Stimulated activated naive CD8-positive, alpha-beta T cell treated with anti-CD3 and anti-CD28 coated beads, Interleukin-15, Interleukin-2, amounts not matched to agents 100 ng/mL and 50 ng/mL, for 24 hours (primary cell): Measurements from ENCODE around the gene SLC25A3.
A peak's percentile ranks its signal among the peaks of the same experiment; 100 is the strongest.
"Not testable (repeated sequence)": the region's sequence is repeated elsewhere in the genome, so short reads cannot be mapped to it uniquely, and the experiment has no call there.

Experiments
- H3K27ac Mint-ChIP-seq: one replicate; pipeline ENCODE4 v1.8.0; 2021; ENCODE audit warnings: mild to moderate bottlenecking, mixed read lengths
- H3K27me3 Mint-ChIP-seq: one replicate; pipeline ENCODE4 v1.8.0; 2021; ENCODE audit warnings: mixed read lengths
- H3K36me3 Mint-ChIP-seq: one replicate; pipeline ENCODE4 v1.8.0; 2021; ENCODE audit warnings: low read depth, mixed read lengths
- H3K4me1 Mint-ChIP-seq: one replicate; pipeline ENCODE4 v1.8.0; 2021; ENCODE audit warnings: low read depth, mixed read lengths
- H3K4me3 Mint-ChIP-seq: one replicate; pipeline ENCODE4 v1.8.0; 2021; ENCODE audit warnings: mild to moderate bottlenecking, mixed read lengths
- H3K9me3 Mint-ChIP-seq: one replicate; pipeline ENCODE4 v1.8.0; 2021; ENCODE audit warnings: mixed read lengths

Gene SLC25A3

DNA sequence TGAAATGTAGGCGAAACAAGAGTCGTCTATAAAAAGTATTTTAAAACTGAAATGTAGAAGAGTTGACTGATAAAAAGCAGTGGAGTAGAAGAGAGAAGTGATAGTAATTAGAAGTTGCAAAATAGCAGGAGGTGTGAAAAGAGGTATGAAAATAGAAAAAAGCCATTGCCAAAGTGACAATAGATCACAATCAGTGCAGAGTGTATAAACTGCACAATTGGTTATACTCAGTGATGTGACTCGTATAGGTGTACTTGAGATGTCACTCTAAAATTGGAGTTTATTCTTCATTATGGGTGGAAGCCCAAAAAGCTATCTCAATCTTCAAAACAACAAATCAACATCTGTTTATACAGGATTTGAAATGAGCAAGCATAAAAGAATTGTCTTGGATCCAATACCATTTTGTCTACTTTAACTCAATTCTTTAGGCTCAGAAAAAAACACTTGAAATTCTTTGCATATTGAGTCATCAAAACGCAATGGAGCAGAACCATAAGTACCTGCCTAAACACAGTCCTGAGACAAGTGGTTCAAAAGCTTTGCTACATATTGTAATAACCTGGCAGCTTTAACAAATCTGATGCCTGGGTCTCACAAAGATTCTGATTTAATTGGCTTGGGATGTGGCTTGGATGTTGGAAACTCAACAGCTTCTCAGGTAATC is 42.3 kb downstream of the SLC25A3 start:
- Mint-ChIP-seq H3K27me3 (no peaks in the 10 kb centered on the region), H3K9me3 (no peaks in the 10 kb centered on the region), H3K4me3 (no peak overlapping the region), H3K4me1 (peaks cover 18% of the 10 kb centered on the region), H3K36me3 (peaks cover 41% of the 10 kb centered on the region), H3K27ac (no peak overlapping the region)

GRCh38 chr12:98637068-98637467 is 43.6 kb downstream of the SLC25A3 start:
- Mint-ChIP-seq H3K4me1 (peaks cover 21% of the 10 kb centered on the region), H3K9me3 (no peaks in the 10 kb centered on the region), H3K27me3 (no peaks in the 10 kb centered on the region), H3K4me3 (no peak overlapping the region), H3K27ac (no peak overlapping the region), H3K36me3 (peaks cover 46% of the 10 kb centered on the region)

DNA sequence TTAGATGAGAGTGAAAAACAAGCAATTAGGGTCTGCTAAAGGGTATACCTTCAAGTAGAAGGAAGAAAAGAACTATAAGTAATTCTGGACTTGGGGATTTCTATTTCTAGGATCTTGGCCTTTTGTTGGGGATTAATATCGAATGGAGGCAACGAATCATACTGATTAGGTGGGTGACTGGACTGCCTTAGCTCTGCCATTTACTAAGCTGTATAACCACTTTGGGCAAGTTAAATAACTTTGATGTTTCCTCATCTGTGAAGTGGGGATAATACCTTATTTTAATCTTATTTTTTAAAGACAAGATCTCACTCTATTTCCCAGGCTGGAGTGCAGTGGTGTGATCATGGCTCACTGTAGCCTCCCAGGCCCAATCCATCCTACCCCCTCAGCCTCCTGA is 44.5 kb downstream of the SLC25A3 start:
- peak overlapping the region; percentile 22 for H3K27ac Mint-ChIP-seq
- H3K36me3 Mint-ChIP-seq = peaks cover 42% of the 10 kb centered on the region
- H3K27me3 Mint-ChIP-seq = no peaks in the 10 kb centered on the region
- no peaks in the 10 kb centered on the region for H3K9me3 Mint-ChIP-seq
- no peak overlapping the region for H3K4me3 Mint-ChIP-seq
- H3K4me1 Mint-ChIP-seq = peaks cover 26% of the 10 kb centered on the region

- Mint-ChIP-seq H3K27ac (no peak overlapping the region), H3K4me1 (peaks cover 34% of the 10 kb centered on the region), H3K4me3 (no peak overlapping the region), H3K36me3 (peaks cover 32% of the 10 kb centered on the region), H3K9me3 (no peaks in the 10 kb centered on the region), H3K27me3 (no peaks in the 10 kb centered on the region)
These were observed 46.0 kb downstream of the SLC25A3 start for GRCh38 chr12:98639491-98639890.

GRCh38 chr12:98642801-98643200 is 49.3 kb downstream of the SLC25A3 start:
- peak overlapping the region; percentile 97 for H3K4me3 Mint-ChIP-seq
- not testable (repeated sequence) for H3K27ac Mint-ChIP-seq, H3K9me3 Mint-ChIP-seq, H3K27me3 Mint-ChIP-seq
- peaks cover 24% of the 10 kb centered on the region for H3K36me3 Mint-ChIP-seq
- peaks cover 46% of the 10 kb centered on the region for H3K4me1 Mint-ChIP-seq

GRCh38 chr12:98644433-98644711 is 50.9 kb downstream of the SLC25A3 start:
- Mint-ChIP-seq H3K9me3 (no peaks in the 10 kb centered on the region), H3K4me1 (peaks cover 32% of the 10 kb centered on the region), H3K27me3 (no peaks in the 10 kb centered on the region), H3K4me3 (peak overlapping the region; percentile 97), H3K36me3 (peaks cover 15% of the 10 kb centered on the region), H3K27ac (peak overlapping the region; percentile 95)

- H3K27me3 Mint-ChIP-seq = no peaks in the 10 kb centered on the region
- peak within 1 kb of the TSS; percentile 97 for H3K4me3 Mint-ChIP-seq
- peak within 1 kb of the TSS; percentile 95 for H3K27ac Mint-ChIP-seq
- H3K36me3 Mint-ChIP-seq = peaks cover 18% of the 10 kb centered on the region
- H3K9me3 Mint-ChIP-seq = no peaks in the 10 kb centered on the region
- H3K4me1 Mint-ChIP-seq = peaks cover 32% of the 10 kb centered on the region
These were observed 51.5 kb downstream of the SLC25A3 start, which contains the start of the genes APAF1 and IKBIP for GRCh38 chr12:98644712-98645571. TSS of gene APAF1 (plus strand) at chr12:98645290. CDS start at chr12:98648360, 3,070 bp downstream. TSS of gene IKBIP (minus strand) at chr12:98644788. CDS start at chr12:98644701, 87 bp downstream.

DNA sequence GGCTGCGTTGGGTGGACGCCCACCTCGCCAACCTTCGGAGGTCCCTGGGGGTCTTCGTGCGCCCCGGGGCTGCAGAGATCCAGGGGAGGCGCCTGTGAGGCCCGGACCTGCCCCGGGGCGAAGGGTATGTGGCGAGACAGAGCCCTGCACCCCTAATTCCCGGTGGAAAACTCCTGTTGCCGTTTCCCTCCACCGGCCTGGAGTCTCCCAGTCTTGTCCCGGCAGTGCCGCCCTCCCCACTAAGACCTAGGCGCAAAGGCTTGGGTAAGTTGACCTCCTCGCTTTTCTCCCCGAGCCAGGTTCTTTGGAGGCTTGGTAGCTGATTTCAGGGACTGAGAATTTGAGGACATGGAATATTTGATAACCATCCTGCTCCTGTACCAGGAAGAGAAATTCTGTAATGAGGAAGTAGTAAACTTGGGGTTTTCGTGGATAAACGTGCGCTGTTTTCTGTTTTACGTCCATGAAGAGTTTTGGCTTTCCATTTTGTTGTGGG is 52.1 kb downstream of the SLC25A3 start:
- H3K27me3 Mint-ChIP-seq = no peaks in the 10 kb centered on the region

DNA sequence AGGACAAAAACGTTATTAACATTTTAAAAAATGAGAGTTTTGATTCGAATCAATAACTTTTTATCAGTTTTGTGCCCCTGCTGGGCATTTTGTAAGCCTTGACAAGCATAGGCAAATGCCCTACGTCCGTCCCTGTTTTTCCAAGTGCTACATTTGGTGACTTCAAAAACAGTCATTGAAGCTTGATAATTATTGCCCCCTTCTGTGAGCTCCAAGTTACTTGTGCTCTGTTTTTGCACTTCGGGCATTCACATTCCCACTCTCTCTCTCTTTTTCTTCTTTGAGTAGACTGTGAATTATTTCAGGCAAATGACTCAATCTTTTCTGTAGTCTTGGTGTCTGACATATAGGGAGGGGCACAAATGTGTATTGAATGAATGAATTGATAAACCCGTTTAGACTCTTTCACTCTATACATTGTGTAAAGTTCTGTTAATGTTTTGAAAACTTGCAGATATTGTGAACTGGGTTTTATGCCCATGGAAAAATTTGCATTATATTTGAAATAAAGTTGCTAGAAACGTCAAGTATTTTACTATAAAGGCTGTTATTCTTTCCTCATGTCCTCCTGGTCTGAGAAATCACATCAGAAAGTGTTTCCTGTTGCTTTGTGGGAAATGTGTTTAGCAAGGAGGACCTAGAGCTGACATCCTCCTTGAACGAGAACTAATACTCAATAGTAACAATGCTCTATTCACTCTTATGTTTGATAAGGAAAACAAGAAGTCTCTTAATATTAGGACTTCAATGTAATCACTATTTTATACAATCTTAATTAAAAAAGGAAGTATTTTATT is 53.0 kb downstream of the SLC25A3 start:
- no peaks in the 10 kb centered on the region for H3K27me3 Mint-ChIP-seq
- H3K27ac Mint-ChIP-seq = peak overlapping the region; percentile 65
- no peaks in the 10 kb centered on the region for H3K9me3 Mint-ChIP-seq
- H3K4me3 Mint-ChIP-seq = peak overlapping the region; percentile 97
- H3K4me1 Mint-ChIP-seq = peaks cover 29% of the 10 kb centered on the region
- H3K36me3 Mint-ChIP-seq = peaks cover 15% of the 10 kb centered on the region

More for the DNA sequence above, 52.1 kb downstream of the SLC25A3 start:
- Mint-ChIP-seq H3K27ac (peak overlapping the region; percentile 75), H3K4me3 (peak overlapping the region; percentile 97), H3K4me1 (peaks cover 32% of the 10 kb centered on the region), H3K36me3 (peaks cover 16% of the 10 kb centered on the region), H3K9me3 (no peaks in the 10 kb centered on the region)

DNA sequence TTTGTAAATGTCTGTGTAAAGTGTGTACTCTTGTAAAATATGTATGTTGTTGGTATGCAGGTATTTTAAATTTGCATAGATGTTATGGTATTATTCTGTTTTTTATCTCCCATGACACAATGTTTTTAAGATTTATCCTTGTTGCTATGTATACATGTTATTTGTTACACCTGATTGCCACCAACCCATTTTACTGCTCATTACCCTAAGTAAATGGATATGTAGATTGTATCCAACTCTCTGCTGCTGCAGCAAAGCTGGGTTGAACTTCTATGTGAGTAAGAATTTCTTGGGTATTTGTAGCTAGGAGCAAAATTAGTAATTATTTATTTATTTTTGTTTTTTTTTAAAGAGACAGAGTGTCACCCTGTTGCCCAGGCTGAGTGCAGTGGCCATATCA is 57.8 kb downstream of the SLC25A3 start:
- no peak overlapping the region for H3K4me3 Mint-ChIP-seq
- H3K36me3 Mint-ChIP-seq = peaks cover 19% of the 10 kb centered on the region
- no peaks in the 10 kb centered on the region for H3K27me3 Mint-ChIP-seq
- no peak overlapping the region for H3K27ac Mint-ChIP-seq
- H3K9me3 Mint-ChIP-seq = no peaks in the 10 kb centered on the region
- peaks cover 17% of the 10 kb centered on the region for H3K4me1 Mint-ChIP-seq

GRCh38 chr12:98653866-98654493 is 60.5 kb downstream of the SLC25A3 start:
- peaks cover 18% of the 10 kb centered on the region for H3K4me1 Mint-ChIP-seq
- no peak overlapping the region for H3K4me3 Mint-ChIP-seq
- peaks cover 23% of the 10 kb centered on the region for H3K36me3 Mint-ChIP-seq
- no peaks in the 10 kb centered on the region for H3K27me3 Mint-ChIP-seq
- no peak overlapping the region for H3K27ac Mint-ChIP-seq
- H3K9me3 Mint-ChIP-seq = no peaks in the 10 kb centered on the region
